A549 (cell line): ENCODE data around the gene KRTAP17-1. TPM values are rescaled to one million over a fixed set of nuclear protein-coding genes. Genes with fewer than 3 reads are reported as not detected.

Source experiments
- ATAC-seq, 2 experiments: fragments of 200-7000 bp in 1 of 2; fragments of >200 bp in 1 of 2; cut with Nextera tagmentation in 1 of 2; cut with Tn5 transposase in 1 of 2; 3 replicates each; pipeline versions ENCODE4 v1.8.0 to v1.9.1; 2018 to 2020; ENCODE audit warnings: mild to moderate bottlenecking in 1 of 2, moderate library complexity in 1 of 2
- CTCF ChIA-PET: fragments of 300-600 bp; sonication (Branson Sonifier 250); formaldehyde crosslinking; extraction: SDS; loops from one replicate; lab custom pipeline; 2021; ENCODE audit warnings: antibody characterized with exemption, inconsistent platforms; lab: Yijun Ruan, JAX
- POLR2A ChIA-PET: fragments of 350-600 bp; formaldehyde crosslinking; extraction: SDS; loops from one replicate; lab custom pipeline; 2021; ENCODE audit warnings: antibody characterized with exemption, inconsistent platforms; lab: Yijun Ruan, JAX
- DNase-seq, 2 experiments: peaks; one replicate each; pipeline versions ENCODE4 v3.0.0 to v3.0.0-alpha.2; 2011 to 2016; ENCODE audit warnings: low read depth in 1 of 2, low spot score in 1 of 2
- FAIRE-seq: peaks from 2 replicates; lab custom pipeline; 2011; peaks lifted over from hg19 to GRCh38; lab: Jason Lieb, UNC
- H3K27ac ChIP-seq, 2 experiments: fragments of >200 bp; sonication (Bioruptor Twin); formaldehyde crosslinking; 3 replicates each; pipeline ENCODE4 v1.5.1; 2016 to 2017
- H3K4me1 ChIP-seq: fragments of >200 bp; sonication (Bioruptor Twin); formaldehyde crosslinking; 3 replicates; pipeline ENCODE4 v1.6.1; 2016
- H3K4me2 ChIP-seq: fragments of >200 bp; sonication (Bioruptor Twin); formaldehyde crosslinking; 3 replicates; pipeline ENCODE4 v1.6.1; 2016
- H3K4me3 ChIP-seq: fragments of >200 bp; sonication (Bioruptor Twin); formaldehyde crosslinking; 3 replicates; pipeline ENCODE4 v1.5.1; 2016
- H3K9me3 ChIP-seq: fragments of >200 bp; sonication (Bioruptor Twin); formaldehyde crosslinking; 3 replicates; pipeline ENCODE4 v1.6.1; 2016
- BHLHE40 ChIP-seq: IDR thresholded peaks from 2 replicates; pipeline ENCODE4 v1.6.1; 2012; ENCODE audit warnings: low read depth, low read length, inconsistent platforms
- CBX2 ChIP-seq: fragments of 200-600 bp; sonication (generic); IDR thresholded peaks from 2 replicates; pipeline ENCODE4 v1.6.1; 2016; ENCODE audit warnings: low read depth, mild to moderate bottlenecking, borderline replicate concordance
- CBX8 ChIP-seq: fragments of 200-600 bp; sonication (generic); IDR thresholded peaks from 2 replicates; pipeline ENCODE4 v1.6.1; 2016
- CTCF ChIP-seq: fragments of >200 bp; sonication (Bioruptor Twin); formaldehyde crosslinking; IDR thresholded peaks from 3 replicates; pipeline ENCODE4 v1.5.1; 2016
- EHF ChIP-seq: fragments of 250-450 bp; sonication (Bioruptor Pico); IDR thresholded peaks from 2 replicates; pipeline ENCODE4 v1.5.0; 2020; ENCODE audit warnings: mild to moderate bottlenecking
- ELK1 ChIP-seq: fragments of 150-350 bp; IDR thresholded peaks from 2 replicates; pipeline ENCODE4 v1.6.1; 2014; ENCODE audit warnings: low read depth, mild to moderate bottlenecking, low read length
- HEYL ChIP-seq: fragments of 250-450 bp; sonication (Bioruptor Pico); IDR thresholded peaks from 2 replicates; pipeline ENCODE4 v1.8.0; 2021; ENCODE audit warnings: mild to moderate bottlenecking, moderate library complexity
- HOXB13 ChIP-seq: fragments of 250-450 bp; sonication (Bioruptor Pico); IDR thresholded peaks from 2 replicates; pipeline ENCODE4 v1.5.0; 2020; ENCODE audit warnings: low read depth, mild to moderate bottlenecking, moderate library complexity
- HOXB5 ChIP-seq: fragments of 250-450 bp; sonication (Bioruptor Pico); IDR thresholded peaks from 2 replicates; pipeline ENCODE4 v1.5.0; 2020; ENCODE audit warnings: mild to moderate bottlenecking, moderate library complexity
- KDM5A ChIP-seq: fragments of 200-600 bp; sonication (generic); IDR thresholded peaks from 2 replicates; pipeline ENCODE4 v1.6.1; 2016; ENCODE audit warnings: antibody characterized with exemption, mild to moderate bottlenecking
- MAFK ChIP-seq: fragments of 450-650 bp; IDR thresholded peaks from 2 replicates; pipeline ENCODE4 v1.6.1; 2014; ENCODE audit not compliant: partially characterized antibody
- MAZ ChIP-seq: fragments of 150-350 bp; IDR thresholded peaks from 2 replicates; pipeline ENCODE4 v1.6.1; 2014; ENCODE audit warnings: antibody characterized with exemption, low read depth, low read length, borderline replicate concordance
- NFE2L2 ChIP-seq: fragments of 150-350 bp; conservative IDR thresholded peaks from 2 replicates; pipeline ENCODE4 v1.6.1; 2014; ENCODE audit warnings: low read length
- NR3C1 ChIP-seq: fragments of >200 bp; sonication (Bioruptor Twin); formaldehyde crosslinking; IDR thresholded peaks from 3 replicates; pipeline ENCODE4 v1.6.1; 2017
- POLR2A ChIP-seq: IDR thresholded peaks from 2 replicates; pipeline ENCODE4 v1.6.1; 2012; ENCODE audit warnings: mild to moderate bottlenecking, low read length
- POLR2AphosphoS2 ChIP-seq: conservative IDR thresholded peaks from 2 replicates; pipeline ENCODE4 v1.6.1; 2012; ENCODE audit warnings: low read length, improper control_type of control experiment, inconsistent platforms
- RAD21 ChIP-seq, 2 experiments: fragments of >200 bp in 1 of 2; sonication (Bioruptor Twin) in 1 of 2; formaldehyde crosslinking in 1 of 2; IDR thresholded peaks in 1 of 2; conservative IDR thresholded peaks in 1 of 2; 2 replicates in 1 of 2; 3 replicates in 1 of 2; pipeline ENCODE4 v1.6.1; 2012 to 2018; ENCODE audit warnings: inconsistent platforms in 1 of 2
- RCOR1 ChIP-seq: fragments of 150-350 bp; IDR thresholded peaks from 2 replicates; pipeline ENCODE4 v1.6.1; 2014; ENCODE audit warnings: antibody characterized with exemption, low read length, low read depth
- TFCP2L1 ChIP-seq: fragments of 250-450 bp; sonication (Bioruptor Pico); IDR thresholded peaks from 2 replicates; pipeline ENCODE4 v1.5.0; 2021; ENCODE audit warnings: mild to moderate bottlenecking
- TP53 ChIP-seq: fragments of 250-450 bp; sonication (Bioruptor Pico); IDR thresholded peaks from 2 replicates; pipeline ENCODE4 v1.5.0; 2021; ENCODE audit warnings: mild to moderate bottlenecking, moderate library complexity
- USF2 ChIP-seq: fragments of 450-650 bp; IDR thresholded peaks from 2 replicates; pipeline ENCODE4 v1.6.1; 2014; ENCODE audit warnings: antibody characterized with exemption
- ZC3H11A ChIP-seq: fragments of 450-650 bp; IDR thresholded peaks from 2 replicates; pipeline ENCODE4 v1.6.1; 2014; ENCODE audit warnings: antibody characterized with exemption, mild to moderate bottlenecking
- ZFP36 ChIP-seq: fragments of 450-650 bp; IDR thresholded peaks from 2 replicates; pipeline ENCODE4 v1.6.1; 2014; ENCODE audit warnings: borderline replicate concordance; ENCODE audit not compliant: partially characterized antibody
- ZSCAN20 ChIP-seq: fragments of 250-450 bp; sonication (Bioruptor Pico); IDR thresholded peaks from 2 replicates; pipeline ENCODE4 v1.8.0; 2022; ENCODE audit warnings: mild to moderate bottlenecking, moderate library complexity
- WGBS: methylation state at CpG from one replicate; pipeline ENCODE4 v1.1.6; 2017; ENCODE audit errors: missing lambda C conversion rate; 5-methylcytosine and 5-hydroxymethylcytosine counted together
- polyA plus RNA-seq, 4 experiments: library from polyadenylated mRNA; depleted of rRNA in 3 of 4; stranded (reverse); fragments of >200 nt; fragmentation: RNase III in 1 of 4; extraction: RNeasy Plus Mini Kit Qiagen cat#74134 plus additional on column Dnase treatment in 1 of 4; gene quantifications; 2 replicates in 3 of 4; 3 replicates in 1 of 4; pipeline ENCODE4 v1.2.3, GENCODE V29; 2011 to 2017
- TF ChIP-seq, protein P1 (sequence below): fragments of >200 bp; sonication (Bioruptor Twin); formaldehyde crosslinking; IDR thresholded peaks from 2 replicates; pipeline ENCODE4 v1.6.1; 2016
- TF ChIP-seq, protein P2 (sequence below): IDR thresholded peaks from 2 replicates; pipeline ENCODE4 v1.6.1; 2012; ENCODE audit warnings: low read depth, borderline replicate concordance
- TF ChIP-seq, protein P3 (sequence below): fragments of 250-450 bp; sonication (Bioruptor Pico); IDR thresholded peaks from 2 replicates; pipeline ENCODE4 v1.5.0; 2021; ENCODE audit warnings: mild to moderate bottlenecking, moderate library complexity, borderline replicate concordance

Gene KRTAP17-1
- polyA plus RNA-seq, 2 of the 4 experiments (the other 2 are of a cell fraction) = not detected

GRCh38 chr17:41335747-41336146 lies 20.2 kb upstream of the KRTAP17-1 start:
- no peaks in the 10 kb centered on the region for H3K9me3 ChIP-seq
- H3K27ac ChIP-seq = no peak overlapping the region
- DNase-seq (no peak), FAIRE-seq (no peak), ATAC-seq (no peak)
- TF ChIP-seq KDM5A (no peak), POLR2A (no peak), HEYL (CRISPR knock-in tag) (no peak), ELK1 (no peak), MAFK (no peak), ZFP36 (no peak), CBX2 (no peak), HOXB5 (CRISPR knock-in tag) (no peak), EHF (no peak), USF2 (no peak), NR3C1 (no peak), CTCF (no peak), RCOR1 (no peak), CBX8 (no peak), ZC3H11A (no peak)
- TF ChIP-seq, protein P1, sequence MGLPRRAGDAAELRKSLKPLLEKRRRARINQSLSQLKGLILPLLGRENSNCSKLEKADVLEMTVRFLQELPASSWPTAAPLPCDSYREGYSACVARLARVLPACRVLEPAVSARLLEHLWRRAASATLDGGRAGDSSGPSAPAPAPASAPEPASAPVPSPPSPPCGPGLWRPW = no peak
- TF ChIP-seq, protein P2, sequence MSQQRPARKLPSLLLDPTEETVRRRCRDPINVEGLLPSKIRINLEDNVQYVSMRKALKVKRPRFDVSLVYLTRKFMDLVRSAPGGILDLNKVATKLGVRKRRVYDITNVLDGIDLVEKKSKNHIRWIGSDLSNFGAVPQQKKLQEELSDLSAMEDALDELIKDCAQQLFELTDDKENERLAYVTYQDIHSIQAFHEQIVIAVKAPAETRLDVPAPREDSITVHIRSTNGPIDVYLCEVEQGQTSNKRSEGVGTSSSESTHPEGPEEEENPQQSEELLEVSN = no peak
- H3K4me1 ChIP-seq = no peaks in the 10 kb centered on the region
- H3K4me3 ChIP-seq = no peak overlapping the region
- CTCF ChIA-PET = interaction anchor here (1.0 to 2.8 kb wide), 2 partner anchors 213 to 327 kb away, joined by 7 to 8 read pairs; no protein-coding TSS in a partner anchor
- POLR2A ChIA-PET = no interaction called here
- 94% methylated on average over 1 of the region's 1 CpG for WGBS
- H3K4me2 ChIP-seq = no peak overlapping the region

DNA sequence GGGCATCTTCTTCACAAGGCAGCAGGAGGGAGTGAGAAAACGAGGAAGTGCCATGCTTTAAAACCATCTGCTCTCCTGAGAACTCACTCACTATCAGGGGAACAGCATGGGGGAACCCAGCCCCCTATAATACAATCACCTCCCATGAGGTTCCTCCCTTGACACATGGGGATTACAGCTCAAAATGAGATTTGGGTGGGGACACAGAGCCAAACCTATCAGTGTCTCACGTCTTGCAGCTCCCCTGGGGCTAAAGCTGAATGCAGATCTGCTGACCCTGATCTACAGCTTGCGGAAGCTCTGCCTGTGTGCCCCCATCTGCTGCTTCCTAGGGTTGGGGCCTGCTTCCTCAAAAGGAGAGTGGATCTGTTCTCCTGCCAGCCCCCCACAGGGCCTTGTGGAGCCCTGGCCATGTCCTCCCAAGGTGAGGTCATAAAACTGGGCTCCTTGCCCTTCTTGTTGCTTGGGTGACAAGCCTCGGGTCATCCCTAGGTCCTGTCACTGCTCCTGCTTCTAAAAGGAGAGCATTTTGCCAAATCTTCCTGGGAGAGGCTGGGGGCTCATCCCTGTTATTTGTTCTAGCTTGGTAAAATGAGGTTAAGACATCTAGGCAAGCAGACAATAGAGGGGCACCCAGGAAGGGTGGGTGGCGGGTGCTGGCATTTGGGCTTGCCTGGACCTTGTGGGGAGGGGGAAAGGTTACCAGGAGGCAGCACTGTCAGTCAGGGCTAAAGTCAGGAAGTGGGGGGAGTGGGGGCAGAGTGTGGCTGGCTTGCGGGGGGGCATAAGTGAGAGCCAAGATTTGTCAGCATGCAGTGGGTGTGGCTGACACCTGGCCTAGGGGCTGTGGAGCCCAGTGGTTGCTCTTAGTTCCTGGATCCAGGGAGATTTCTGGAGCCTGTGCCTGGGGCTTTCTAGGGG lies 19.1 kb upstream of the KRTAP17-1 start:
- ChIA-PET POLR2A (no interaction called here), CTCF (interaction anchor here (1.3 to 5.5 kb wide), 6 partner anchors 13 to 478 kb away, joined by 3 to 35 read pairs (median 6); no protein-coding TSS in a partner anchor)
- DNase-seq = no peak
- Histone ChIP-seq H3K4me2 (no peak overlapping the region), H3K9me3 (no peaks in the 10 kb centered on the region), H3K27ac (no peak overlapping the region), H3K4me1 (no peaks in the 10 kb centered on the region), H3K4me3 (no peak overlapping the region)
- no peak for ATAC-seq
- FAIRE-seq = no peak
- WGBS = 73% methylated on average over 6 of the region's 6 CpGs
- TF ChIP-seq, protein P3, sequence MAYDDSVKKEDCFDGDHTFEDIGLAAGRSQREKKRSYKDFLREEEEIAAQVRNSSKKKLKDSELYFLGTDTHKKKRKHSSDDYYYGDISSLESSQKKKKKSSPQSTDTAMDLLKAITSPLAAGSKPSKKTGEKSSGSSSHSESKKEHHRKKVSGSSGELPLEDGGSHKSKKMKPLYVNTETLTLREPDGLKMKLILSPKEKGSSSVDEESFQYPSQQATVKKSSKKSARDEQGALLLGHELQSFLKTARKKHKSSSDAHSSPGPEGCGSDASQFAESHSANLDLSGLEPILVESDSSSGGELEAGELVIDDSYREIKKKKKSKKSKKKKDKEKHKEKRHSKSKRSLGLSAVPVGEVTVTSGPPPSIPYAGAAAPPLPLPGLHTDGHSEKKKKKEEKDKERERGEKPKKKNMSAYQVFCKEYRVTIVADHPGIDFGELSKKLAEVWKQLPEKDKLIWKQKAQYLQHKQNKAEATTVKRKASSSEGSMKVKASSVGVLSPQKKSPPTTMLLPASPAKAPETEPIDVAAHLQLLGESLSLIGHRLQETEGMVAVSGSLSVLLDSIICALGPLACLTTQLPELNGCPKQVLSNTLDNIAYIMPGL (CRISPR knock-in tag) = no peak
- TF ChIP-seq POLR2AphosphoS2 = no peak
- TF ChIP-seq HOXB13 (CRISPR knock-in tag) = no peak
- TF ChIP-seq, protein P1 = no peak
- TF ChIP-seq CTCF = no peak
- TF ChIP-seq RCOR1 = no peak
- TF ChIP-seq NFE2L2 = no peak
- no peak for TF ChIP-seq KDM5A
- TF ChIP-seq TP53 (CRISPR knock-in tag) = no peak
- TF ChIP-seq ZSCAN20 = no peak
- TF ChIP-seq MAZ = no peak
- TF ChIP-seq BHLHE40 = no peak
- no peak for TF ChIP-seq EHF
- no peak for TF ChIP-seq TFCP2L1 (CRISPR knock-in tag)
- TF ChIP-seq RAD21 (conservative IDR thresholded peaks at IDR 0.05 in 1 of 2, IDR thresholded peaks at IDR 0.05 in 1 of 2) = no peak
